ENCODE measurements around the gene SIL1. TPM values are rescaled to one million over a fixed set of nuclear protein-coding genes. Genes with fewer than 3 reads are reported as not detected.

Gene SIL1
- total and polyA plus RNA-seq, 2 of the 13 experiments (the other 11 are each of a cell fraction or from before 2014, with no cell fraction given) = 26.0 to 30.0 TPM

GRCh38 chr5:138961729-138962128 lies 236.4 kb downstream of the SIL1 start:
- Histone ChIP-seq H3K9me3 (ENCODE audit: low read length) (no peaks in the 10 kb centered on the region), H2AFZ (ENCODE audit: low read length) (no peak overlapping the region), H3K79me2 (ENCODE audit: insufficient read depth, low read length) (no peaks in the 10 kb centered on the region), H3K4me1 (ENCODE audit: insufficient read depth, low read length) (peaks cover 39% of the 10 kb centered on the region), H3K9ac (ENCODE audit: insufficient read depth, low read depth, low read length) (no peak overlapping the region), H3K4me3 (replicated peaks in 1 of 3; ENCODE audit: insufficient read depth in 1 of 3, low read depth in 2 of 3, low read length in 3 of 3) (no peak overlapping the region), H3K36me3 (replicated peaks in 1 of 2; ENCODE audit: control insufficient read depth in 1 of 2, insufficient read depth in 2 of 2, low read length in 2 of 2) (no peaks in the 10 kb centered on the region), H4K20me1 (ENCODE audit: insufficient read depth, low read length) (no peaks in the 10 kb centered on the region), H3K27me3 (ENCODE audit: control insufficient read depth in 1 of 2, insufficient read depth in 2 of 2, low read length in 2 of 2) (no peaks in the 10 kb centered on the region), H3K4me2 (ENCODE audit: low read depth, low read length) (no peak overlapping the region), H3K27ac (ENCODE audit: extremely low read length, insufficient read depth, low read length) (no peak overlapping the region)
- DNase-seq (ENCODE audit: low spot score) (no peak), ATAC-seq (no peak), FAIRE-seq (no peak)
- in situ Hi-C loops (cut with HindIII; ENCODE audit: extremely low pct_ligation_motif_present, low pct_unique_long_range_greater_than_20kb) (loop anchor here (25.0 kb wide), 1 partner anchor 301 kb away; no protein-coding TSS in a partner anchor), intact Hi-C loops (cut with micrococcal nuclease; ENCODE audit: unreplicated experiment) (no loop called here)
- 94% methylated on average over 1 of the region's 1 CpG for WGBS (ENCODE audit: low lambda C conversion rate)
- no peak for TF ChIP-seq ZSCAN31 (CRISPR knock-in tag; IDR thresholded peaks at IDR 0.05; ENCODE audit: low read depth)
- TF ChIP-seq, protein P1, sequence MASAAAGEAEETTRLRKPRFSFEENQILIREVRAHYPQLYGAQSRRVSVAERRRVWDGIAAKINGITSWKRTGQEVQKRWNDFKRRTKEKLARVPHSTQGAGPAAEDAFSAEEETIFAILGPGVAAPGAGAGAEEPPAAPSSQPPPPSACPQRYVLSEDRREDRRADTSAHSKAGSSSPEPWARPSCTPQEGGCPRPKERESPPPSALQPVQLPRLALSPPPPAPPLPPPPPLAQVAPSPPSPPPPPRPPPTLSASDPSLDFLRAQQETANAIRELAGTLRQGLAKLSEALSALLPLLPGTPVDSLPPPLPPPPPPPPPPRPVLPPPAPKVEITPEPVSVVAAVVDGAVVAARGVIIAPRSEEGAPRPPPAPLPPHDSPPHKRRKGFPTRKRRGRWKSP (CRISPR knock-in tag; IDR thresholded peaks at IDR 0.05) = no peak
- TF ChIP-seq FOXM1 (CRISPR knock-in tag; IDR thresholded peaks at IDR 0.05) = no peak
- no peak for TF ChIP-seq PTBP1 (IDR thresholded peaks at IDR 0.05; ENCODE audit: low read depth, low read length, poor library complexity, severe bottlenecking)
- TF ChIP-seq, protein P2, sequence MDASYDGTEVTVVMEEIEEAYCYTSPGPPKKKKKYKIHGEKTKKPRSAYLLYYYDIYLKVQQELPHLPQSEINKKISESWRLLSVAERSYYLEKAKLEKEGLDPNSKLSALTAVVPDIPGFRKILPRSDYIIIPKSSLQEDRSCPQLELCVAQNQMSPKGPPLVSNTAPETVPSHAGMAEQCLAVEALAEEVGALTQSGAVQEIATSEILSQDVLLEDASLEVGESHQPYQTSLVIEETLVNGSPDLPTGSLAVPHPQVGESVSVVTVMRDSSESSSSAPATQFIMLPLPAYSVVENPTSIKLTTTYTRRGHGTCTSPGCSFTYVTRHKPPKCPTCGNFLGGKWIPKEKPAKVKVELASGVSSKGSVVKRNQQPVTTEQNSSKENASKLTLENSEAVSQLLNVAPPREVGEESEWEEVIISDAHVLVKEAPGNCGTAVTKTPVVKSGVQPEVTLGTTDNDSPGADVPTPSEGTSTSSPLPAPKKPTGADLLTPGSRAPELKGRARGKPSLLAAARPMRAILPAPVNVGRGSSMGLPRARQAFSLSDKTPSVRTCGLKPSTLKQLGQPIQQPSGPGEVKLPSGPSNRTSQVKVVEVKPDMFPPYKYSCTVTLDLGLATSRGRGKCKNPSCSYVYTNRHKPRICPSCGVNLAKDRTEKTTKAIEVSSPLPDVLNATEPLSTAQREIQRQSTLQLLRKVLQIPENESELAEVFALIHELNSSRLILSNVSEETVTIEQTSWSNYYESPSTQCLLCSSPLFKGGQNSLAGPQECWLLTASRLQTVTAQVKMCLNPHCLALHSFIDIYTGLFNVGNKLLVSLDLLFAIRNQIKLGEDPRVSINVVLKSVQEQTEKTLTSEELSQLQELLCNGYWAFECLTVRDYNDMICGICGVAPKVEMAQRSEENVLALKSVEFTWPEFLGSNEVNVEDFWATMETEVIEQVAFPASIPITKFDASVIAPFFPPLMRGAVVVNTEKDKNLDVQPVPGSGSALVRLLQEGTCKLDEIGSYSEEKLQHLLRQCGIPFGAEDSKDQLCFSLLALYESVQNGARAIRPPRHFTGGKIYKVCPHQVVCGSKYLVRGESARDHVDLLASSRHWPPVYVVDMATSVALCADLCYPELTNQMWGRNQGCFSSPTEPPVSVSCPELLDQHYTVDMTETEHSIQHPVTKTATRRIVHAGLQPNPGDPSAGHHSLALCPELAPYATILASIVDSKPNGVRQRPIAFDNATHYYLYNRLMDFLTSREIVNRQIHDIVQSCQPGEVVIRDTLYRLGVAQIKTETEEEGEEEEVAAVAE (CRISPR knock-in tag; IDR thresholded peaks at IDR 0.05; ENCODE audit: borderline replicate concordance) = no peak
- no peak for TF ChIP-seq NCOR1 (IDR thresholded peaks at IDR 0.05; ENCODE audit: borderline replicate concordance, low read length)
- TF ChIP-seq, protein P3, sequence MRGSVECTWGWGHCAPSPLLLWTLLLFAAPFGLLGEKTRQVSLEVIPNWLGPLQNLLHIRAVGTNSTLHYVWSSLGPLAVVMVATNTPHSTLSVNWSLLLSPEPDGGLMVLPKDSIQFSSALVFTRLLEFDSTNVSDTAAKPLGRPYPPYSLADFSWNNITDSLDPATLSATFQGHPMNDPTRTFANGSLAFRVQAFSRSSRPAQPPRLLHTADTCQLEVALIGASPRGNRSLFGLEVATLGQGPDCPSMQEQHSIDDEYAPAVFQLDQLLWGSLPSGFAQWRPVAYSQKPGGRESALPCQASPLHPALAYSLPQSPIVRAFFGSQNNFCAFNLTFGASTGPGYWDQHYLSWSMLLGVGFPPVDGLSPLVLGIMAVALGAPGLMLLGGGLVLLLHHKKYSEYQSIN (CRISPR knock-in tag; IDR thresholded peaks at IDR 0.05; ENCODE audit: borderline replicate concordance) = no peak
- no peak for TF ChIP-seq ZNF3 (CRISPR knock-in tag; IDR thresholded peaks at IDR 0.05)
- no peak for TF ChIP-seq ZNF33B (CRISPR knock-in tag; IDR thresholded peaks at IDR 0.05)
- TF ChIP-seq, protein P4, sequence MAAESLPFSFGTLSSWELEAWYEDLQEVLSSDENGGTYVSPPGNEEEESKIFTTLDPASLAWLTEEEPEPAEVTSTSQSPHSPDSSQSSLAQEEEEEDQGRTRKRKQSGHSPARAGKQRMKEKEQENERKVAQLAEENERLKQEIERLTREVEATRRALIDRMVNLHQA (CRISPR knock-in tag; IDR thresholded peaks at IDR 0.05) = no peak
- no peak for TF ChIP-seq SIN3A (IDR thresholded peaks at IDR 0.05; ENCODE audit: borderline replicate concordance, low read depth, low read length)
- TF ChIP-seq TP53 (CRISPR knock-in tag; conservative IDR thresholded peaks at IDR 0.05) = no peak
- TF ChIP-seq AGO2 (optimal IDR thresholded peaks at IDR 0.05; ENCODE audit: low read depth, low read length) = no peak
- TF ChIP-seq ZBTB7A (CRISPR knock-in tag; IDR thresholded peaks at IDR 0.05) = no peak
- ChIA-PET POLR2A (no interaction called here), CTCF (ENCODE audit: low intra/inter-chr PET ratio, low total read pairs) (no interaction called here)
- BruUV-seq (replicated peaks) = no TSS peak
